Thoracic aorta (tissue), 2 donors: ENCODE data around the gene KAZALD1. TPM values are rescaled to one million over a fixed set of nuclear protein-coding genes. Genes with fewer than 3 reads are reported as not detected.

ENCODE experiments used
- ATAC-seq: fragments of 150-250 bp; one replicate; pipeline ENCODE4 v1.8.0; 2017; ENCODE audit warnings: low read depth; ENCODE audit not compliant: insufficient number of reproducible peaks, low FRiP score
- DNase-seq: peaks from one replicate; pipeline ENCODE4 v3.0.0-alpha.2; 2020; ENCODE audit warnings: low spot score
- H3K27ac ChIP-seq, 2 donors: fragments of 200-600 bp; sonication (generic); 1 replicate in 1 of 2; 2 replicates in 1 of 2; pipeline ENCODE4 v1.5.1; 2016; ENCODE audit warnings: mild to moderate bottlenecking in 2 of 2, moderate library complexity in 2 of 2
- H3K27me3 ChIP-seq: fragments of 200-600 bp; sonication (generic); replicated peaks from 2 replicates; pipeline ENCODE4 v1.6.0; 2016; ENCODE audit warnings: mild to moderate bottlenecking; ENCODE audit not compliant: insufficient read depth
- H3K36me3 ChIP-seq: fragments of 200-600 bp; sonication (generic); one replicate; pipeline ENCODE4 v1.5.1; 2016
- H3K4me1 ChIP-seq, 2 donors: fragments of 200-600 bp; sonication (generic); 1 replicate in 1 of 2; 2 replicates in 1 of 2; pipeline versions ENCODE4 v1.5.1 to v1.6.0; 2016; ENCODE audit warnings: low read depth in 2 of 2, mild to moderate bottlenecking in 1 of 2; ENCODE audit not compliant: control insufficient read depth in 1 of 2
- H3K4me3 ChIP-seq: fragments of 200-600 bp; sonication (generic); 2 replicates; pipeline ENCODE4 v1.5.1; 2016; ENCODE audit warnings: mild to moderate bottlenecking
- H3K9me3 ChIP-seq: fragments of 200-600 bp; sonication (generic); 2 replicates; pipeline ENCODE4 v1.5.1; 2016
- total RNA-seq, 2 donors: library from RNA; depleted of rRNA; stranded (reverse); fragments of >200 nt; gene quantifications; one replicate each; pipeline versions ENCODE4 v1.1.0 to v1.2.3, GENCODE V29; 2016
- TF ChIP-seq, protein P1 (sequence below): fragments of 200-600 bp; sonication (generic); IDR thresholded peaks from one replicate; pipeline ENCODE4 v1.5.1; 2019; ENCODE audit warnings: antibody characterized with exemption

KAZALD1 gene
- total RNA-seq, 2 donors from 2014 or later: 30.0 to 34.1 TPM

DNA sequence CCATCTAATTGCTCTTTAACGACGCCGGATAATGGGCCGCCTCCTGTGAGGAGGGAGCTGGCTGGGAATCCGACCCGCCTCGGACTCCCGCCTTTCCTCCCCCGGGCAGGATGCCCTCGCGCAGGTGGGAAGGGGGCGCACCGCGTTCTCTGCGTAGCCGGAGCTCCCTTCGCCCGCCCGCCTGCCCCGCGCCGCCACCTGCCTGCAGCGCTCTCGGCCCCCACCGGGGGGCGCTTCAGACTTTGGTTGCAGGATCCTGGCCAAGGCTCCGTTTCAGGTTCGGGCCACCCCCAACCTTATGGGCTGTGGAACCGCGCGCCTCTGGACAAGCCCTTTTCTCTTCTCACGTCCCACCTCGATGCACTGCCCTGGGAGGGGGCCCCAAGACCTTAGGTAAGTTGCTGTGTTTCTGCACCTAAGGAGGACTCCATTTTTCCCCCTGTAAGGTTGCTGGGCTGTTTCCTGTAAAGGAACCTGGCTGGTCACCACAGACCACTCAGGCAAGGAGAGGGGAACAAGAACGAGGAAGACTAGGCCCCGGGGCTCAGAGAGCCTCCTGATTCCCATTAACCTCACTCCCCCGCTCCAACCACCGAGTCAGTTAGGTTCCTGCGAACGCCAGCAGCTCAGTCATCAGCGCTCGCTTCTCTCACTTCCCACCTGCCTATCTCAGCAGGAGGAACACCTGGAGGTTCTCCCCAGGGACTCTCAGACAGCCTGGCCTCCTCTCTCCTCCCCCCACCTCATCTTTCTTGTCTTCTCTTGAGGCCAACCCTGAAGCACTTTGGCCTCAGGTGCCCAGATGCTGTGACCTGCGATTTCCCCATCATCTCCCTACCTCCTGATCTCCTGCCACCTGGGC, 11.3 kb upstream of the KAZALD1 start:
- Histone ChIP-seq H3K9me3 (no peaks in the 10 kb centered on the region), H3K4me3 (peak overlapping the region; percentile 47), H3K27ac (no peak overlapping the region), H3K27me3 (peaks cover 27% of the 10 kb centered on the region), H3K4me1 (peaks cover 7 to 19% of the 10 kb centered on the region in 2 donors), H3K36me3 (no peaks in the 10 kb centered on the region)
- TF ChIP-seq, protein P1, sequence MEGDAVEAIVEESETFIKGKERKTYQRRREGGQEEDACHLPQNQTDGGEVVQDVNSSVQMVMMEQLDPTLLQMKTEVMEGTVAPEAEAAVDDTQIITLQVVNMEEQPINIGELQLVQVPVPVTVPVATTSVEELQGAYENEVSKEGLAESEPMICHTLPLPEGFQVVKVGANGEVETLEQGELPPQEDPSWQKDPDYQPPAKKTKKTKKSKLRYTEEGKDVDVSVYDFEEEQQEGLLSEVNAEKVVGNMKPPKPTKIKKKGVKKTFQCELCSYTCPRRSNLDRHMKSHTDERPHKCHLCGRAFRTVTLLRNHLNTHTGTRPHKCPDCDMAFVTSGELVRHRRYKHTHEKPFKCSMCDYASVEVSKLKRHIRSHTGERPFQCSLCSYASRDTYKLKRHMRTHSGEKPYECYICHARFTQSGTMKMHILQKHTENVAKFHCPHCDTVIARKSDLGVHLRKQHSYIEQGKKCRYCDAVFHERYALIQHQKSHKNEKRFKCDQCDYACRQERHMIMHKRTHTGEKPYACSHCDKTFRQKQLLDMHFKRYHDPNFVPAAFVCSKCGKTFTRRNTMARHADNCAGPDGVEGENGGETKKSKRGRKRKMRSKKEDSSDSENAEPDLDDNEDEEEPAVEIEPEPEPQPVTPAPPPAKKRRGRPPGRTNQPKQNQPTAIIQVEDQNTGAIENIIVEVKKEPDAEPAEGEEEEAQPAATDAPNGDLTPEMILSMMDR: peak; percentile 88
- ATAC-seq (no peak), DNase-seq (no peak)

GRCh38 chr10:101052285-101052684, 9.5 kb upstream of the KAZALD1 start:
- no peak for DNase-seq
- ATAC-seq: peak; percentile 49
- Histone ChIP-seq H3K4me3 (no peak overlapping the region), H3K9me3 (no peaks in the 10 kb centered on the region), H3K36me3 (no peaks in the 10 kb centered on the region), H3K27me3 (peaks cover 25% of the 10 kb centered on the region), H3K27ac (peak overlapping the region in 1 of 2 donors; percentile 61), H3K4me1 (peaks cover 7 to 19% of the 10 kb centered on the region in 2 donors)
- TF ChIP-seq, protein P1: no peak

- Histone ChIP-seq H3K27me3 (peaks cover 14% of the 10 kb centered on the region), H3K4me3 (no peak overlapping the region), H3K36me3 (no peaks in the 10 kb centered on the region), H3K27ac (no peak overlapping the region), H3K9me3 (no peaks in the 10 kb centered on the region), H3K4me1 (peaks cover 7 to 19% of the 10 kb centered on the region in 2 donors)
- ATAC-seq: no peak
- TF ChIP-seq, protein P1: no peak
- DNase-seq: no peak
Observed at GRCh38 chr10:101053516-101053915, 8.3 kb upstream of the KAZALD1 start.

- Histone ChIP-seq H3K9me3 (no peaks in the 10 kb centered on the region), H3K4me3 (no peak overlapping the region), H3K27ac (no peak overlapping the region), H3K36me3 (no peaks in the 10 kb centered on the region), H3K4me1 (peaks cover 7 to 19% of the 10 kb centered on the region in 2 donors), H3K27me3 (peaks cover 8% of the 10 kb centered on the region)
- TF ChIP-seq, protein P1: no peak
- ATAC-seq (no peak), DNase-seq (no peak)
Observed at GRCh38 chr10:101054351-101054750, 7.4 kb upstream of the KAZALD1 start.

- no peaks in the 10 kb centered on the region for H3K36me3 ChIP-seq
Observed at GRCh38 chr10:101054876-101055275, 6.9 kb upstream of the KAZALD1 start.

More at GRCh38 chr10:101054876-101055275, 6.9 kb upstream of the KAZALD1 start:
- Histone ChIP-seq H3K4me1 (peaks cover 6 to 18% of the 10 kb centered on the region in 2 donors), H3K4me3 (no peak overlapping the region), H3K9me3 (no peaks in the 10 kb centered on the region), H3K27me3 (peaks cover 3% of the 10 kb centered on the region), H3K27ac (no peak overlapping the region)
- ATAC-seq (no peak), DNase-seq (no peak)
- TF ChIP-seq, protein P1: no peak
